A549 (cell line): ENCODE measurements around the gene SLPI. TPM values are rescaled to one million over a fixed set of nuclear protein-coding genes. Genes with fewer than 3 reads are reported as not detected.

Experiments
- ATAC-seq, 2 experiments: fragments of 200-7000 bp in 1 of 2; fragments of >200 bp in 1 of 2; cut with Nextera tagmentation in 1 of 2; cut with Tn5 transposase in 1 of 2; 3 replicates each; pipeline versions ENCODE4 v1.8.0 to v1.9.1; 2018 to 2020; ENCODE audit warnings: mild to moderate bottlenecking in 1 of 2, moderate library complexity in 1 of 2
- CTCF ChIA-PET: fragments of 300-600 bp; sonication (Branson Sonifier 250); formaldehyde crosslinking; extraction: SDS; loops from one replicate; lab custom pipeline; 2021; ENCODE audit warnings: antibody characterized with exemption, inconsistent platforms; lab: Yijun Ruan, JAX
- POLR2A ChIA-PET: fragments of 350-600 bp; formaldehyde crosslinking; extraction: SDS; loops from one replicate; lab custom pipeline; 2021; ENCODE audit warnings: antibody characterized with exemption, inconsistent platforms; lab: Yijun Ruan, JAX
- DNase-seq, 2 experiments: peaks; one replicate each; pipeline versions ENCODE4 v3.0.0 to v3.0.0-alpha.2; 2011 to 2016; ENCODE audit warnings: low read depth in 1 of 2, low spot score in 1 of 2
- FAIRE-seq: peaks from 2 replicates; lab custom pipeline; 2011; peaks lifted over from hg19 to GRCh38; lab: Jason Lieb, UNC
- H3K27ac ChIP-seq, 2 experiments: fragments of >200 bp; sonication (Bioruptor Twin); formaldehyde crosslinking; 3 replicates each; pipeline ENCODE4 v1.5.1; 2016 to 2017
- H3K4me1 ChIP-seq: fragments of >200 bp; sonication (Bioruptor Twin); formaldehyde crosslinking; 3 replicates; pipeline ENCODE4 v1.6.1; 2016
- H3K4me2 ChIP-seq: fragments of >200 bp; sonication (Bioruptor Twin); formaldehyde crosslinking; 3 replicates; pipeline ENCODE4 v1.6.1; 2016
- H3K4me3 ChIP-seq: fragments of >200 bp; sonication (Bioruptor Twin); formaldehyde crosslinking; 3 replicates; pipeline ENCODE4 v1.5.1; 2016
- H3K9me3 ChIP-seq: fragments of >200 bp; sonication (Bioruptor Twin); formaldehyde crosslinking; 3 replicates; pipeline ENCODE4 v1.6.1; 2016
- BHLHE40 ChIP-seq: IDR thresholded peaks from 2 replicates; pipeline ENCODE4 v1.6.1; 2012; ENCODE audit warnings: low read depth, low read length, inconsistent platforms
- CBX2 ChIP-seq: fragments of 200-600 bp; sonication (generic); IDR thresholded peaks from 2 replicates; pipeline ENCODE4 v1.6.1; 2016; ENCODE audit warnings: low read depth, mild to moderate bottlenecking, borderline replicate concordance
- CEBPB ChIP-seq, 2 experiments: fragments of >200 bp in 1 of 2; sonication (Bioruptor Twin) in 1 of 2; formaldehyde crosslinking in 1 of 2; IDR thresholded peaks; 2 replicates each; pipeline ENCODE4 v1.6.1; 2012 to 2016
- CHD4 ChIP-seq: fragments of 200-600 bp; sonication (generic); IDR thresholded peaks from 2 replicates; pipeline ENCODE4 v1.6.1; 2016; ENCODE audit warnings: antibody characterized with exemption, mild to moderate bottlenecking, borderline replicate concordance
- EHF ChIP-seq: fragments of 250-450 bp; sonication (Bioruptor Pico); IDR thresholded peaks from 2 replicates; pipeline ENCODE4 v1.5.0; 2020; ENCODE audit warnings: mild to moderate bottlenecking
- EP300 ChIP-seq, 2 experiments: fragments of >200 bp; sonication (Bioruptor Twin); formaldehyde crosslinking; IDR thresholded peaks; 2 replicates in 1 of 2; 3 replicates in 1 of 2; pipeline ENCODE4 v1.6.1; 2016 to 2017
- ESRRA ChIP-seq: fragments of 150-350 bp; IDR thresholded peaks from 2 replicates; pipeline ENCODE4 v1.6.1; 2014; ENCODE audit warnings: mild to moderate bottlenecking, low read length, borderline replicate concordance
- FOSB ChIP-seq: fragments of 250-450 bp; sonication (Bioruptor Pico); IDR thresholded peaks from 2 replicates; pipeline ENCODE4 v1.5.0; 2020; ENCODE audit warnings: mild to moderate bottlenecking, moderate library complexity
- FOXS1 ChIP-seq: fragments of 250-450 bp; sonication (Bioruptor Pico); IDR thresholded peaks from 2 replicates; pipeline ENCODE4 v1.5.0; 2020; ENCODE audit warnings: mild to moderate bottlenecking, moderate library complexity
- GATA3 ChIP-seq: IDR thresholded peaks from 2 replicates; pipeline ENCODE4 v1.6.1; 2012; ENCODE audit warnings: borderline replicate concordance
- HDAC2 ChIP-seq: fragments of 200-600 bp; sonication (generic); IDR thresholded peaks from 2 replicates; pipeline ENCODE4 v1.6.1; 2016
- HOXB13 ChIP-seq: fragments of 250-450 bp; sonication (Bioruptor Pico); IDR thresholded peaks from 2 replicates; pipeline ENCODE4 v1.5.0; 2020; ENCODE audit warnings: low read depth, mild to moderate bottlenecking, moderate library complexity
- HOXB5 ChIP-seq: fragments of 250-450 bp; sonication (Bioruptor Pico); IDR thresholded peaks from 2 replicates; pipeline ENCODE4 v1.5.0; 2020; ENCODE audit warnings: mild to moderate bottlenecking, moderate library complexity
- KDM1A ChIP-seq: fragments of 200-600 bp; sonication (generic); IDR thresholded peaks from 2 replicates; pipeline ENCODE4 v1.6.1; 2016; ENCODE audit warnings: low read depth, mild to moderate bottlenecking
- MAFK ChIP-seq: fragments of 450-650 bp; IDR thresholded peaks from 2 replicates; pipeline ENCODE4 v1.6.1; 2014; ENCODE audit not compliant: partially characterized antibody
- MYC ChIP-seq: IDR thresholded peaks from 2 replicates; pipeline ENCODE4 v1.6.1; 2012; ENCODE audit warnings: mild to moderate bottlenecking, inconsistent platforms, low read length, improper control_type of control experiment, borderline replicate concordance
- NFE2L2 ChIP-seq: fragments of 150-350 bp; conservative IDR thresholded peaks from 2 replicates; pipeline ENCODE4 v1.6.1; 2014; ENCODE audit warnings: low read length
- NPAS2 ChIP-seq: fragments of 250-450 bp; sonication (Bioruptor Pico); IDR thresholded peaks from 2 replicates; pipeline ENCODE4 v1.8.0; 2022; ENCODE audit warnings: mild to moderate bottlenecking, moderate library complexity, borderline replicate concordance
- PHF8 ChIP-seq: fragments of 200-600 bp; sonication (generic); IDR thresholded peaks from 2 replicates; pipeline ENCODE4 v1.6.1; 2016; ENCODE audit warnings: low read depth, mild to moderate bottlenecking, antibody characterized with exemption, moderate library complexity, borderline replicate concordance
- RAD21 ChIP-seq, 2 experiments: fragments of >200 bp in 1 of 2; sonication (Bioruptor Twin) in 1 of 2; formaldehyde crosslinking in 1 of 2; IDR thresholded peaks in 1 of 2; conservative IDR thresholded peaks in 1 of 2; 2 replicates in 1 of 2; 3 replicates in 1 of 2; pipeline ENCODE4 v1.6.1; 2012 to 2018; ENCODE audit warnings: inconsistent platforms in 1 of 2
- RARB ChIP-seq: fragments of 250-450 bp; sonication (Bioruptor Pico); IDR thresholded peaks from 2 replicates; pipeline ENCODE4 v1.8.0; 2021; ENCODE audit warnings: mild to moderate bottlenecking, moderate library complexity
- RNF2 ChIP-seq: fragments of 200-600 bp; sonication (generic); IDR thresholded peaks from 2 replicates; pipeline ENCODE4 v1.6.1; 2016; ENCODE audit warnings: low read depth, mild to moderate bottlenecking, antibody characterized with exemption, moderate library complexity, borderline replicate concordance
- SREBF2 ChIP-seq: fragments of 450-650 bp; IDR thresholded peaks from 2 replicates; pipeline ENCODE4 v1.6.1; 2014; ENCODE audit warnings: mild to moderate bottlenecking, moderate library complexity
- ZFP36 ChIP-seq: fragments of 450-650 bp; IDR thresholded peaks from 2 replicates; pipeline ENCODE4 v1.6.1; 2014; ENCODE audit warnings: borderline replicate concordance; ENCODE audit not compliant: partially characterized antibody
- WGBS: methylation state at CpG from one replicate; pipeline ENCODE4 v1.1.6; 2017; ENCODE audit errors: missing lambda C conversion rate; 5-methylcytosine and 5-hydroxymethylcytosine counted together
- polyA plus RNA-seq, 4 experiments: library from polyadenylated mRNA; depleted of rRNA in 3 of 4; stranded (reverse); fragments of >200 nt; fragmentation: RNase III in 1 of 4; extraction: RNeasy Plus Mini Kit Qiagen cat#74134 plus additional on column Dnase treatment in 1 of 4; gene quantifications; 2 replicates in 3 of 4; 3 replicates in 1 of 4; pipeline ENCODE4 v1.2.3, GENCODE V29; 2011 to 2017
- TF ChIP-seq, protein P1 (sequence below): IDR thresholded peaks from 2 replicates; pipeline ENCODE4 v1.6.1; 2012
- TF ChIP-seq, protein P2 (sequence below): IDR thresholded peaks from 2 replicates; pipeline ENCODE4 v1.6.1; 2012
- TF ChIP-seq, protein P3 (sequence below): IDR thresholded peaks from 2 replicates; pipeline ENCODE4 v1.6.1; 2012; ENCODE audit warnings: low read depth, borderline replicate concordance
- TF ChIP-seq, protein P4 (sequence below): fragments of >200 bp; sonication (Bioruptor Twin); formaldehyde crosslinking; IDR thresholded peaks from 3 replicates; pipeline ENCODE4 v1.5.1; 2016

SLPI gene
- polyA plus RNA-seq, 2 of the 4 experiments (the other 2 are of a cell fraction) = 4.5 to 27.0 TPM

DNA sequence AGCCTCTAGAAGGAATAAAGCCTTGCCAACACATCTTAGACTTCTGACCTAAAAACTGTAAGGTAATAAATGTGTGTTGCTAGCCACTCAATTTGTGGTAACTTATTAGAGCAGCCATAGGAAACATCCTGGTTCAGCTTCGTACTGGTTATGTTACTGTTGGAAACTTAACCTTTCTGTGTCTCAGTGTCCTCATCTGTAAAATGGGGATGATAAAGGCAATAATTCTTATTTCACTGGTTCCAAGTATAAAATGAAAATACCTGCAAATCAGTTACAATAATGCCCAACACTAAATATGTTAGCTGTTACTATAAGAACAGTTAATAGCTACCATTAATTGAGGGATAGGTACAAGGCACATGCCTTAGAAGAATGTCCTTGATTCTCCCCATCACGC, 38.0 kb upstream of the SLPI start:
- TF ChIP-seq KDM1A (peak; percentile 67; the same call in 1 of the 2 replicates), HDAC2 (no peak)
- Histone ChIP-seq H3K9me3 (peaks cover 12% of the 10 kb centered on the region), H3K4me1 (no peaks in the 10 kb centered on the region), H3K4me3 (no peak overlapping the region), H3K4me2 (no peak overlapping the region), H3K27ac (no peak overlapping the region)
- FAIRE-seq = no peak
- POLR2A ChIA-PET = no interaction called here
- no peak for DNase-seq
- WGBS = 82% methylated on average over 2 of the region's 2 CpGs
- CTCF ChIA-PET = interaction anchor here (0.6 to 9.0 kb wide), 42 partner anchors 8 to 484 kb away, joined by 3 to 106 read pairs (median 10); partner anchors contain the start of genes MATN4, RBPJL, SLPI and SYS1
- ATAC-seq = no peak

DNA sequence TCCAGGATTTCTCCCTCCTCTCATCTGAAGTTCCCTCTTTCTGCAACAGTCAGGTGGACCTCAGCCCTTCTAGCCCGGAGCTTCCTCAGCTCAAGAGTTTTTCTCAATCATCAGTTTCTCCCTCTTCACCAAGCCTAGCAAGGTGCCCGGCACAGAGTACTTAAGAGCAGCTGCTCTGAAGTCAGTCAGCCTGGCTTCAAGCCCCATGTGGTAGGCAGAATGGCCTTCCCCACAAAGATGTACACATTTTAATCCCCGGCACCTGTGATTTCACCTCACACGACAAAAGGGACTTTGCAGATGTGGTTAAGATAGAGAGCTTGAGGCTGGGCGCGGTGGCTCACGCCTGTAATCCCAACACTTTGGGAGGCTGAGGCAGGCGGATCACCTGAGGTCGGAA, 37.2 kb upstream of the SLPI start:
- H3K9me3 ChIP-seq = peaks cover 12% of the 10 kb centered on the region
- no peak overlapping the region for H3K4me3 ChIP-seq
- 70% methylated on average over 9 of the region's 9 CpGs for WGBS
- H3K27ac ChIP-seq = no peak overlapping the region
- H3K4me1 ChIP-seq = no peaks in the 10 kb centered on the region
- ATAC-seq = no peak
- POLR2A ChIA-PET = no interaction called here
- TF ChIP-seq FOSB = no peak
- TF ChIP-seq EHF = no peak
- TF ChIP-seq, protein P1, sequence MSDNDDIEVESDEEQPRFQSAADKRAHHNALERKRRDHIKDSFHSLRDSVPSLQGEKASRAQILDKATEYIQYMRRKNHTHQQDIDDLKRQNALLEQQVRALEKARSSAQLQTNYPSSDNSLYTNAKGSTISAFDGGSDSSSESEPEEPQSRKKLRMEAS = no peak
- no peak for TF ChIP-seq HOXB13 (CRISPR knock-in tag)
- TF ChIP-seq ZFP36 = no peak
- TF ChIP-seq, protein P2, sequence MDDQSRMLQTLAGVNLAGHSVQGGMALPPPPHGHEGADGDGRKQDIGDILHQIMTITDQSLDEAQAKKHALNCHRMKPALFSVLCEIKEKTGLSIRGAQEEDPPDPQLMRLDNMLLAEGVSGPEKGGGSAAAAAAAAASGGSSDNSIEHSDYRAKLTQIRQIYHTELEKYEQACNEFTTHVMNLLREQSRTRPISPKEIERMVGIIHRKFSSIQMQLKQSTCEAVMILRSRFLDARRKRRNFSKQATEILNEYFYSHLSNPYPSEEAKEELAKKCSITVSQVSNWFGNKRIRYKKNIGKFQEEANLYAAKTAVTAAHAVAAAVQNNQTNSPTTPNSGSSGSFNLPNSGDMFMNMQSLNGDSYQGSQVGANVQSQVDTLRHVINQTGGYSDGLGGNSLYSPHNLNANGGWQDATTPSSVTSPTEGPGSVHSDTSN = no peak
- TF ChIP-seq FOXS1 (CRISPR knock-in tag) = no peak
- no peak for TF ChIP-seq NPAS2 (CRISPR knock-in tag)
- TF ChIP-seq MYC = no peak
- TF ChIP-seq ESRRA = no peak
- TF ChIP-seq KDM1A = no peak
- no peak for TF ChIP-seq EP300 (IDR thresholded peaks at IDR 0.05)
- no peak for TF ChIP-seq PHF8
- no peak for TF ChIP-seq CBX2
- TF ChIP-seq CHD4 = no peak
- TF ChIP-seq, protein P3, sequence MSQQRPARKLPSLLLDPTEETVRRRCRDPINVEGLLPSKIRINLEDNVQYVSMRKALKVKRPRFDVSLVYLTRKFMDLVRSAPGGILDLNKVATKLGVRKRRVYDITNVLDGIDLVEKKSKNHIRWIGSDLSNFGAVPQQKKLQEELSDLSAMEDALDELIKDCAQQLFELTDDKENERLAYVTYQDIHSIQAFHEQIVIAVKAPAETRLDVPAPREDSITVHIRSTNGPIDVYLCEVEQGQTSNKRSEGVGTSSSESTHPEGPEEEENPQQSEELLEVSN = no peak
- TF ChIP-seq CEBPB (IDR thresholded peaks at IDR 0.05) = no peak
- TF ChIP-seq MAFK = no peak
- TF ChIP-seq, all 56 proteins: peak for 0
- FAIRE-seq (no peak), DNase-seq (no peak)
- no peak overlapping the region for H3K4me2 ChIP-seq
- CTCF ChIA-PET = interaction anchor here (0.6 to 9.0 kb wide), 55 partner anchors 10 to 485 kb away, joined by 3 to 106 read pairs (median 7); partner anchors contain the start of genes MATN4, SYS1 and TOMM34

DNA sequence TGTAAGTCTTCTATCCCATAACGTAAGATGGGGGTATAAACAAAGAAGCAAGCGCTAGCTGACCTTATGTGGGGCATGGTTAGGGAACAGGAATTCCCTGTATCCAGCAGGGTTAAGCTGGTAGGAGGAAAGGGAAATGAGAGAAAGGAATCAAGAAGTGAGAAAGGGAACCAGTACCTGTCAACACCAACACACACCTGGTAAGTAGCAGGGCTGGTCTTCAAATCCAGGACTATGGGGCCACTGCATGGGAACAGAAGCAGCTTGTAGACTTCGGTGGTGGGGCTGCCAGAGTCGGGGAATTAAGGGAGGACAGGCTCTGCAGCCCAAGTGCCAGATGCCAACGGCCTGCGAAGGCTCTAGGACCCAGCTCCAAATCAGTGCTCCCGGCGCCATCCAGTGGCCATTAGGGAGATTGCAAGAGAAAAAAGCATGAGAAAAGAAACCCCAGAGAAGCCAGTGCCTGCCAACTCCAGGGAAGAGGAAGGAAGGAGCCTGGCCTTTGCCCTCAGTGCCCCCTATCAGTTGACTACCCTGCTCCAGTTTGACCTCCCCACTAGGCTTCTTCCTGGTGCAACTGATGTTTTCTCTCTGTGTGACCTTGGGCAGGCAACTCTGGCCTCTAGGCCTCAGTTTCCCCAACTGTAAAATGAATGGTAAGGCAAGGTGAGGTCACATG, 36.5 kb upstream of the SLPI start:
- no peak for FAIRE-seq
- no peak overlapping the region for H3K4me2 ChIP-seq
- H3K9me3 ChIP-seq = peaks cover 12% of the 10 kb centered on the region
- no peak overlapping the region for H3K4me3 ChIP-seq
- CTCF ChIA-PET = interaction anchor here (0.6 to 9.0 kb wide), 76 partner anchors 10 to 538 kb away, joined by 3 to 106 read pairs (median 4); partner anchors contain the start of genes MATN4, SYS1 and TOMM34
- POLR2A ChIA-PET = no interaction called here
- peak; percentile 71 to 74 for DNase-seq
- no peak overlapping the region for H3K27ac ChIP-seq
- no peaks in the 10 kb centered on the region for H3K4me1 ChIP-seq
- peak; percentile 71 to 76 for ATAC-seq
- 24% methylated on average over 8 of the region's 8 CpGs for WGBS
- TF ChIP-seq MYC = no peak
- no peak for TF ChIP-seq KDM1A
- TF ChIP-seq HDAC2 = no peak
- no peak for TF ChIP-seq RARB (CRISPR knock-in tag)
- no peak for TF ChIP-seq RNF2
- peak; percentile 85 to 87 for TF ChIP-seq RAD21 (conservative IDR thresholded peaks at IDR 0.05 in 1 of 2, IDR thresholded peaks at IDR 0.05 in 1 of 2)
- TF ChIP-seq NFE2L2 = no peak
- no peak for TF ChIP-seq HOXB13 (CRISPR knock-in tag)
- no peak for TF ChIP-seq CEBPB (IDR thresholded peaks at IDR 0.05)
- TF ChIP-seq HOXB5 (CRISPR knock-in tag) = no peak
- TF ChIP-seq, protein P1 = no peak
- TF ChIP-seq FOXS1 (CRISPR knock-in tag) = no peak
- no peak for TF ChIP-seq GATA3
- TF ChIP-seq BHLHE40 = no peak
- TF ChIP-seq ESRRA = no peak
- TF ChIP-seq SREBF2 = no peak
- TF ChIP-seq, protein P4, sequence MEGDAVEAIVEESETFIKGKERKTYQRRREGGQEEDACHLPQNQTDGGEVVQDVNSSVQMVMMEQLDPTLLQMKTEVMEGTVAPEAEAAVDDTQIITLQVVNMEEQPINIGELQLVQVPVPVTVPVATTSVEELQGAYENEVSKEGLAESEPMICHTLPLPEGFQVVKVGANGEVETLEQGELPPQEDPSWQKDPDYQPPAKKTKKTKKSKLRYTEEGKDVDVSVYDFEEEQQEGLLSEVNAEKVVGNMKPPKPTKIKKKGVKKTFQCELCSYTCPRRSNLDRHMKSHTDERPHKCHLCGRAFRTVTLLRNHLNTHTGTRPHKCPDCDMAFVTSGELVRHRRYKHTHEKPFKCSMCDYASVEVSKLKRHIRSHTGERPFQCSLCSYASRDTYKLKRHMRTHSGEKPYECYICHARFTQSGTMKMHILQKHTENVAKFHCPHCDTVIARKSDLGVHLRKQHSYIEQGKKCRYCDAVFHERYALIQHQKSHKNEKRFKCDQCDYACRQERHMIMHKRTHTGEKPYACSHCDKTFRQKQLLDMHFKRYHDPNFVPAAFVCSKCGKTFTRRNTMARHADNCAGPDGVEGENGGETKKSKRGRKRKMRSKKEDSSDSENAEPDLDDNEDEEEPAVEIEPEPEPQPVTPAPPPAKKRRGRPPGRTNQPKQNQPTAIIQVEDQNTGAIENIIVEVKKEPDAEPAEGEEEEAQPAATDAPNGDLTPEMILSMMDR = peak; percentile 86
